GM18951 (cell line): Measurements from ENCODE around the gene SPG11.
A peak's percentile ranks its signal among the peaks of the same experiment; 100 is the strongest.
"Not testable (repeated sequence)": the region's sequence is repeated elsewhere in the genome, so short reads cannot be mapped to it uniquely, and the experiment has no call there.

ENCODE experiments used
- POLR2A ChIP-seq: IDR thresholded peaks from 4 replicates; pipeline ENCODE4 v1.6.1; 2011; ENCODE audit warnings: mild to moderate bottlenecking; ENCODE audit not compliant: insufficient read length, insufficient read depth; ENCODE audit errors: extremely low read depth
- in situ Hi-C: fragments of 300-500 bp; cut with MboI; formaldehyde crosslinking; loops from one replicate; pipeline ENCODE4 v1.12.0; 2022; ENCODE audit warnings: low sequenced_read_pairs, mixed read lengths, inconsistent platforms; ENCODE audit not compliant: unreplicated experiment

SPG11 gene

DNA sequence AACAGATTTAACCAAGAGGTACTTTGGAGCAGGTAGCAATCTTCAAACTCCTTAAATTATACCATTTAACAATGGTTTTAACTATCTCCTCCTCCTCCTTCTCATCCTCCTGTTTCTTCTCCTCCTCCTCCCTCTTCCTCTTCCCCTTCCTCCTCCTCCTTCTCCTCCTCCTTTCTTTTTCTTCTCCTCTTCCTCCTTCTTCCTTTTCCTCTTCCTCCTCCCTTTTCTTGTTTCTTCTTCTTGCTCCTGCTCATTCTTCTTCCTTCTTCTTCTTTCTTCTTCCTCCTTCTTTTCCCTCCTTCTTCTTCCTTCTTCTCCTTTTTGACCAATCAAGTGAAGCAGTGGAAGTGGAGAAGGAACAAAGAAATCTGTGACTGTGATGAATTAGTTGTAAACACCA is 33.6 kb upstream of the SPG11 start:
- in situ Hi-C loops: no loop called here
- no peak for TF ChIP-seq POLR2A

DNA sequence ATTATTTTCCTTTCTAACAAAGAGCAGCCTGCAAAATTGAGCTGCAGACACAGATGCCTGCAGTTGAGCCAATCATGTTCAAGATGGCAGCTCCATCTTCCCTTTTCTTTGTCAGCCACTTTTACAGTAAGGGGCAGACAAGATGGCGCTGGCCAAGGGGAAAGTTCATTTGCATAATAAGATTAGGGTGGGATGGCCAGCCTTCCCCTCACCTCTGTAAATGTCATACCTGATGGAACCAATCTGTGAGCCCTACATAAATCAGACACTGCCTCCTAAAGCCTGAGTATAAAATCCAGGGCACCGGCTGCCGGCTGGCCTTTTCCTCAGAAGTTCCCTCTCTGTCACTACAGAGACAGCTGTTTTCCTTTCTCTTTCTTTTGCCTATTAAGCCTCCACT is 31.8 kb upstream of the SPG11 start:
- in situ Hi-C loops: no loop called here
- no peak for TF ChIP-seq POLR2A

DNA sequence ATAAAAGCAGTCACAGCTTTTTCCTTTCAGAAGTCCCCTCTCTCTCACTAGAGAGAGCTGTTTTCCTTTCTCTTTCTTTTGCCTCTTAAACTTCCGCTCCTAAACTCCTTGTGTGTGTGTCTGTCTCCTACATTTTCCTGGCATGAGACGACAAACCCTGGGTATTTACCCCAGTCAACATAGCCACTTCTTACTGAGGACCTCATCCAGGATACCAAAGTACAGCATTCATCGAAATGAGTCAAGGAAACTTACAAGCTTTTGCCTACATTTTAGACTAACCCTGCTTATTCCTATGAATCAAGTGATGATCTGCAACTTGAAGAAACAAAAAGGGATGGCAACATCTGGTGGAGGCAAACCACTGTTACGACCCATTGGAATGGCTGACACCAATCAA is 31.0 kb upstream of the SPG11 start:
- no peak for TF ChIP-seq POLR2A
- in situ Hi-C loops: no loop called here

DNA sequence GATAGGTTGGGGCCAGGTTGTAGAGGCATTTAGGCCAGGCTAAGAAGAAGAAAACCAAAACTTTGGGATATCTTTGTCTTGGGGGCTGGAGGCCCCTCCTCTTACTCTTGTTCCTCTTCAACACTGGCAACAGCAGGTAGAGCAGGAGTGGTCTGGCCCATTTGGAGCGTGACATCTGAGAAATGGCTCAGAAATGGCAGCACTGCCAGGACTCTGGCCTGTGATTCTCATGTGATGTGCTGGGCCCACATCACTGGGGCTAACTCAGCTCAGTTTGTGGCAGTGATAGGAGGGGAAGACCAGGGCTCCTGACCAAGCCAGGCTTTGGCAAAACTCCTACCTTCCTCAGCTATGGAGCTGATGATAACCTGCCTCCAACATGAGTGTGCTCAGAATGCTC is 29.2 kb upstream of the SPG11 start:
- in situ Hi-C loops: no loop called here

DNA sequence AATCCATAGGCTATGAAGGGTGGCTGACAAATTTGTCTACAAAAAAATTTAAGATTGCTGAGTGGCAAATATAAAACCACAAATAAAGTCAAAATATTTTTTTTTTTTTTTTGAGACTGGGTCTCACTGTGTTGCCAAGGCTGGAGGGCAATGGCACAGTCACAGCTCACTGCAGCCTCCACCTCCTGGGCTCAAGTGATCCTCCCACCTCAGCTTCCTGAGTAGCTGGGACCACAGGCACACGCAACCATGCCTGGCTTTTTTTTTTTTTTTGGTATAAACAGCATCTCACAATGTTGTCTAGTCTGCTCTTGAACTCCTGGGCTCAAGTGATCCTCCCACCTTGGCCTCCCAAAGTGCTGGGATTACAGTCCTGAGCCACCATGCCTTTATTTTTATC is 26.8 kb upstream of the SPG11 start:
- in situ Hi-C loops: not testable (repeated sequence)

More for the DNA sequence above, 29.2 kb upstream of the SPG11 start:
- TF ChIP-seq POLR2A: no peak

DNA sequence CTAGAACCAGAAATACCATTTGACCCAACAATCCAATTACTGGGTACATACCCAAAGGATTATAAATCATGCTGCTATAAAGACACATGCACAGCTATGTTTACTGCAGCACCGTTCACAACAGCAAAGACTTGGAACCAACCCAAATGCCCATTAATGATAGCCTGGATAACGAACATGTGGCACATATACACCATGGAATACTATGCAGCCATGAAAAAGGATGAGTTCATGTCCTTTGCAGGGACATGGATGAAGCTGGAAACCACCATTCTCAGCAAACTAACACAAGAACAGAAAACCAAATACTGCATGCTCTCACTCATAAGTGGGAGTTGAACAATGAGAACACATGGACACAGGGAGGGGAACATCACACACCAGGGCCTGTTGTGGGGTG is 25.9 kb upstream of the SPG11 start:
- in situ Hi-C loops: not testable (repeated sequence)

DNA sequence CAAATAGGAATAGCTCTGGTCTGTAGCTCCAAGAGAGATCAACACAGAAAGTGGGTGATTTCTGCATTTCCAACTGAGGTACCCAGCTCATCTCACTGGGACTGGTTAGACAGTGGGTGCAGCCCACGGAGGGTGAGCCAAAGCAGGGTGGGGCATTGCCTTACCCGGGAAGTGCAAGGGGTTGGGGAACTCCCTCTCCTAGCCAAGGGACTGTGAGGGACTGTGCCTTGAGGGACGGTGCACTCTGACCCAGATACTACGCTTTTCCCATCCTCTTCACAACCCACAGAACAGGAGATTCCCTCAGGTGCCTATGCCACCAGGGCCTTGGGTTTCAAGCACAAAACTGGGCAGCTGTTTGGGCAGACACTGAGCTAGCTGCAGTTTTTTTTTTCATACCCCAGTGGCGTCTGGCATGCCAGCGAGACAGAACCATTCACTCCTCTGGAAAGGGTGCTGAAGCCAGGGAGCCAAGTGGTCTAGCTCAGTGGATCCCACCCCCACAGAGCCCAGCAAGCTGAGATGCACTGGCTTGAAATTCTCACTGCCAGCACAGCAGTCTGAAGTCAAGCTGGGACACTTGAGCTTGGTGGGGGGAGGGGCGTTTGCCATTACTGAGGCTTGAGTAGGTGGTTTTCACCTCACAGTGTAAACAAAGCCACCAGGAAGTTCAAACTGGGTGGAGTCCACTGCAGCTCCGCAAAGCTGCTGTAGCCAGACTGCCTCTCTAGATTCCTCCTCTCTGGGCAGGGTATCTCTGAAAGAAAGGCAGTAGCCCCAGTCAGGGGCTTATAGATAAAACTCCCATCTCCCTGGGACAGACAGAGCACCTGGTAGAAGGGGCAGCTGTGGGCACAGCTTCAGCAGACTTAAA is 19.6 kb upstream of the SPG11 start:
- in situ Hi-C loops: not testable (repeated sequence)

DNA sequence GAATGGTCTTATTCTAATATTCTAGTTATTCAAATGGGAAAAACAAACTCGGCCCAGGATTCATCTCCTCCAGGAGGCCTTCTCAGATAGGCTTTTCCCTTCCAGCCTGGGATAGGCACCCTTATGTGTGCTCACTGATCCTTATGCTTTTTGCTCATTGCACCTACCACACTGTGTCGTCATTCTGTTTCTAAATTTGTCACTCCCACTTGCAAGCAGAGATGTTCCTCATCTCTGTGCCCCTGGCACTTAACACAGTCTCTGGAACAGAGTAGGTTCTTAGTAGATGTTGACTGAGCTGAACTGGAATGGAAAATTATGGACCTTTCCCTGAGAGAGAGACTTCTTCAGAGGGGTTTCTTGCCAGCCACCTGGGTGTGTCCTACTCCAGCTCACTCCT is 18.7 kb upstream of the SPG11 start:
- in situ Hi-C loops: no loop called here
- TF ChIP-seq POLR2A: no peak

DNA sequence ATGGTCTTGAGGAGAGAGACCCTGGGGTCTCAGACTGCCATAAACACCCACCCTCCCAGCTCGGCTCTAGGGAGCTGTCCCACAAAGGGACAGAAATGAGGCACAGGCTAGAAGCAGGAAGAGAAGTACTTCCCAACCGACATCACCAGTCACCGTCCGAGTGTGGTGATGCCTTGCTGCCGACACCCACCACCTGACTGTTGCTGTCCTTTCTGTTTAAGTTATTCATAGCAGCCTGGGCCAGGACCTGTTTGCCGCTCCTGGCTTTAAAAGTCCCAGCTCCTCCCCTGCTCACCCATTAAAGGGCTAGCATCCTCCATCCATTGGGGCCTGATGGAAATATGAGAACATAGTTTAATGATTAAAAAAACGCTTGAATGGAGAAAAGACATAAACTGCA is 13.2 kb upstream of the SPG11 start:
- peak; percentile 30 for TF ChIP-seq POLR2A
- in situ Hi-C loops: no loop called here

DNA sequence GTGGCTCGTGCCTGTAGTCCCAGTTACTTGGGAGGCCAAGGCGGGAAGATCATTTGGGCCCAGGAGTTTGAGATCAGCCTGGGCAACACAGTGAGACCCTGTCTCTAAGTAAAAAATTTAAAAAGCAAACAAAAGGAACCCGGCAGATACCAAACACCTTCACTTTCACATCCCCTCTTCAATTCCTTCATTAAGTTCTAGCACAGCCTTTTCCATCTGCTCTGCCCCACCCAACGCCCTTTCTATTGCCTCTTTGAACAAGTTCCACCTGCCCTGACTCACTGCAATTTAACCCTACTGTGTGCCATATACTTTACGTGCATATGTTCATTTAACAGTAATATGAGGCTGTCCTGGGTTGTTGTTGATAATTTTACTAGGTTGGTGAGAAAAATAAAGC is 12.4 kb upstream of the SPG11 start:
- in situ Hi-C loops: no loop called here

DNA sequence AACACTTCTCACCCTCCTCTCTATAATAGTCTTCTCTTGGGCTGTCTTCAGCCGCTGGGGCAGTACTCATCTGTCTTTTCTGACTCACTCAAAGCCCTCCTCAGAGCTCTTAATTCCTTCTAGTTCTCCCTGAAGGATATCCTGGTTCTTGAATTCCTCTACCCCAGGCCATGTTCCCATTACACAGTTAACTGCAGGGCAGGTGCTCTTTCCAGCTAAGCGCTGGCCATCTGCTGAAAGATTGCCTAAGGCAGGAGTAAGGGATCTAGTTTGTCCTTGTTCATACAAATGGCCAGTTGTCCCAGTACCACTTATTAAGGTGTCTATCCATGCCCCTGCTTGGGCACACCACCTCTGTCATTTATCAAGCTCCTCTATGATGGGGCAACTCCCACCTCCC is 10.2 kb upstream of the SPG11 start:
- in situ Hi-C loops: no loop called here
- TF ChIP-seq POLR2A: no peak

More for the DNA sequence above, 12.4 kb upstream of the SPG11 start:
- TF ChIP-seq POLR2A: no peak

DNA sequence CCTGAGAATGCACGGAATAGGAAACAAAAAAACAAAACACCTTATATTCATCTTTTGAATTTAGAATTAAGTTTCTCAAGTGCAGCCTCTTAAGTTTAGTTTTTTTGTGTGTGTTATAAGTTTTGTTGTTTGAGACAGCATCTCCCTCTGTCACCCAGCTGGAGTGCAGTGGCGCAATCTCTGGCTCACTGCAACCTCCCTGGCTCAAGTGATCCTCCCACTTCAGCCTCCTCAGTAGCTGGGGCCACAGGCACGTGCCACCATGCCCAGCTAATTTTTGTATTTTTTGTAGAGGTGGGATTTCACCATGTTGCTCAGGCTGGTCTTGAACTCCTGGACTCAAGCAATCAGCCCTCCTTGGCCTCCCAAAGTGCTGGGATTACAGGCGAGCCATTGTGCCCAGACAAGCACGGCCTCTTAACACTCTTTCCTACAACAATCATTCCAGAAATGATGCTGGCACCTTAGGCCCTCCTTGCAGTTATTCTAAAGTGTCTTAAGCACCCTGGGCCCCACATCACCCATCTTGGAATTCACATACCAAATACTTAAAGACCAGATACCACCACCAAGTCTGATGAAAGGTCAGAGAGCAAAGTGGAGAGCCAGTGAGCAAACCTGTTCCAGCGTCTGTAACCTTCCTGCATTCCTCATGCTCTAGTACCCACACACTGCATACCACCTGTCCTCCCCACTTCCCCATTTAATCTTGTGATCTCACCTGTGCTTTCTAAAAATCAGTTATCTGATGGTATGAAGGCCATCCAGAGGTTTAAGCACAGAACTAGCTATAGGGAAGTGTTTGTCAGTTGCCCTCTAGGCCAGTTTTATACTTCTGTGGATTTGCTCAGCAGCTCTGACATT is 6.9 kb upstream of the SPG11 start:
- in situ Hi-C loops: no loop called here
- no peak for TF ChIP-seq POLR2A

DNA sequence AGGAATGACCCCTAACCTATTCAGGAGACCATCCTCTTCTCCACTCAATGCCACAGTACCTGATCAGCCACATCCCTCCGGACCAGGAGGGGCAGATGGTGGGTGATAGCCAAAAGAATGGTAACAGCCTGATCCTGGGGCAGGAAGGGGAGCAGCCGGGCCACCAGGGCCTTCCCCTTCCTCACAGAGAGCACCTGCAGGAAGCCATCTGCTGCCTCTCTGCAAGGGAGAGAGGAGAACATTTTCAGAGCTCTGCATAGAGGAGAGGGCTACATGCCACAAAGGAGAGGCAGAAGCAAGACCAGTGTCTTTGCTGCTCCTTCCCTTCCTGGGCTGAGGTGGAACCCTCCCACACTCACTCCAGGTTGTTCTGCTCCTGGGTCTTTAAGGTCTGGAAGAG is 5.5 kb upstream of the SPG11 start:
- in situ Hi-C loops: loop anchor here (5.0 kb wide), 1 partner anchor 48 kb away; no protein-coding TSS in a partner anchor

DNA sequence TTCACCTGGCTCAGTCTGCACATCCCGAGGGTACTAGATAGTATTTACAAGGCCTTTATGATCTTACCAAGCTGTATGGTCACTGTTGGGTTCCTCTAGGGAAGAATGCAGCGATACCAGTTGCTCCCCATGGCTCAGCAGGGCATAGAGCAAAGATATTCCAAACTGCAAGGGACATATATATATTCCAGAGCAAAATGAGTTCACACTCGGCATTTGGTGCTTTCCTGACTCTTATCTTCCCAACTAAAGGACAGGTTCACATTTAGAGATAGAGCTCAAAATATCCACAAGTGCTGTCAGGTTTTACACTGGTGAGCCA is 3.5 kb upstream of the SPG11 start:
- TF ChIP-seq POLR2A: no peak
- in situ Hi-C loops: loop anchor here (5.0 kb wide), 1 partner anchor 50 kb away; no protein-coding TSS in a partner anchor

More for the DNA sequence above, 5.5 kb upstream of the SPG11 start:
- TF ChIP-seq POLR2A: no peak
